HG03159 (cell line): ENCODE measurements around the gene STEAP1B.

Experiments used
- ATAC-seq: cut with Tn5 transposase; IDR thresholded peaks from one replicate; pipeline ENCODE4 v1.9.1; 2021; ENCODE audit warnings: mild to moderate bottlenecking, moderate library complexity; ENCODE audit not compliant: unreplicated experiment

Gene STEAP1B

GRCh38 chr7:22377703-22378102 is 122.3 kb downstream of the STEAP1B start:
- ATAC-seq = no peak

- no peak for ATAC-seq
Measured at GRCh38 chr7:22375359-22376048, 124.5 kb downstream of the STEAP1B start.

GRCh38 chr7:22373911-22374310 is 126.1 kb downstream of the STEAP1B start:
- ATAC-seq = no peak

- ATAC-seq = no peak
Measured at GRCh38 chr7:22373388-22373787, 126.6 kb downstream of the STEAP1B start.

GRCh38 chr7:22372863-22373262 is 127.1 kb downstream of the STEAP1B start:
- no peak for ATAC-seq

GRCh38 chr7:22371878-22372277 is 128.1 kb downstream of the STEAP1B start:
- ATAC-seq = no peak
